ENCODE results near the gene AFF1.

AFF1 gene

DNA sequence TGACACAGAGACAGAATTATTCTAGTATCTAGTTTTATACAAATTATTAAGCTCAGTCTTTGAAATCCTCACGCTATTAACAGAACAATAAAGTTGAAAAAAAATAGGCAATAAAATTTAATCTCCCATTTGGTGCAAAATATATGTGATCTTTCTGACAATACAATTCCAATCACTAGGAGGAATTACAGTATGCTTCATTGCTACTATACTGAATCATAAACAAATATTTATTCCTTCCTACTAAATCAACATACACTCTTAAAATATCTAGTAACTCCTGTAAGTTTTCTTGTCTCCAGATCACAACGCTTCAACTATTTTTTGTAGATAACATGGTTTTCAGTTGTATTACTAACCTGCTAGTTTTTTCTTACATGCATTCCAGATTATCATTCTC lies 239.9 kb downstream of the AFF1 start:
- TF ChIP-seq EZH2 (optimal IDR thresholded peaks at IDR 0.05; ENCODE audit: low read depth, low read length) (no peak), EZH2phosphoT487 (IDR thresholded peaks at IDR 0.05; ENCODE audit: low read length) (no peak)
- TF ChIP-seq, protein P1, sequence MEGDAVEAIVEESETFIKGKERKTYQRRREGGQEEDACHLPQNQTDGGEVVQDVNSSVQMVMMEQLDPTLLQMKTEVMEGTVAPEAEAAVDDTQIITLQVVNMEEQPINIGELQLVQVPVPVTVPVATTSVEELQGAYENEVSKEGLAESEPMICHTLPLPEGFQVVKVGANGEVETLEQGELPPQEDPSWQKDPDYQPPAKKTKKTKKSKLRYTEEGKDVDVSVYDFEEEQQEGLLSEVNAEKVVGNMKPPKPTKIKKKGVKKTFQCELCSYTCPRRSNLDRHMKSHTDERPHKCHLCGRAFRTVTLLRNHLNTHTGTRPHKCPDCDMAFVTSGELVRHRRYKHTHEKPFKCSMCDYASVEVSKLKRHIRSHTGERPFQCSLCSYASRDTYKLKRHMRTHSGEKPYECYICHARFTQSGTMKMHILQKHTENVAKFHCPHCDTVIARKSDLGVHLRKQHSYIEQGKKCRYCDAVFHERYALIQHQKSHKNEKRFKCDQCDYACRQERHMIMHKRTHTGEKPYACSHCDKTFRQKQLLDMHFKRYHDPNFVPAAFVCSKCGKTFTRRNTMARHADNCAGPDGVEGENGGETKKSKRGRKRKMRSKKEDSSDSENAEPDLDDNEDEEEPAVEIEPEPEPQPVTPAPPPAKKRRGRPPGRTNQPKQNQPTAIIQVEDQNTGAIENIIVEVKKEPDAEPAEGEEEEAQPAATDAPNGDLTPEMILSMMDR (IDR thresholded peaks at IDR 0.05; ENCODE audit: low read length) = no peak
- H3K4me2 ChIP-seq (ENCODE audit: low read depth, low read length) = no peak overlapping the region
- H3K9me3 ChIP-seq (replicated peaks; ENCODE audit: insufficient read depth, low read length) = no peaks in the 10 kb centered on the region
- no peaks in the 10 kb centered on the region for H3K4me1 ChIP-seq (ENCODE audit: low read length)
- H3K27me3 ChIP-seq (replicated peaks; ENCODE audit: insufficient read depth, low read length) = no peaks in the 10 kb centered on the region
- H3K36me3 ChIP-seq (replicated peaks; ENCODE audit: insufficient read depth, low read length) = no peaks in the 10 kb centered on the region
- no peaks in the 10 kb centered on the region for H3F3A ChIP-seq (ENCODE audit: insufficient read depth, low read length)
- H3K9me2 ChIP-seq (replicated peaks; ENCODE audit: insufficient read depth, low read length) = no peaks in the 10 kb centered on the region
- H3K27ac ChIP-seq (ENCODE audit: low read length) = no peak overlapping the region
- H4K20me1 ChIP-seq (ENCODE audit: insufficient read depth, low read length) = no peaks in the 10 kb centered on the region
- no peak overlapping the region for H3K4me3 ChIP-seq (ENCODE audit: low read length)
- H3K79me2 ChIP-seq (ENCODE audit: low read length) = no peaks in the 10 kb centered on the region
- no peak overlapping the region for H3K9ac ChIP-seq (ENCODE audit: low read length)
- no peak for DNase-seq
- no peak overlapping the region for H2AFZ ChIP-seq (ENCODE audit: low read length)

DNA sequence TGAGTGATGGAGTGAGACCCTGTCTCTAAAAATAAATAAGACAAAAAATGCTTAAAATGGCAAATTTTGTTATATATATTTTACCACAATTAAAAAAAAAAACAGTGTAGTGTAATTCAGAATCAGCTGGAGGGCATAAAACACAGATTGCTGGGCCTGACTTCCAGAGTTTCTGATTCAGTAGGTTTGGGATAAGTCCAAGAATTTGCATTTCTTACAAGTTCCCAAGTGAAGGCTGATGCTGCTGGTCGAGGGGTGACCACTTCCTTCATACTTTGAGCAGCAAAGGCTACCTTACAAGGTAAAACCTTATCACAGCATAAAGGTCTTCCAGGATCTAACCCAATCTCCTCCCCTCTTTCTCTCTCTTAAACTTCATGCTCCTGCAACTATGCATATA lies 244.9 kb downstream of the AFF1 start:
- H3K9me2 ChIP-seq (replicated peaks; ENCODE audit: insufficient read depth, low read length) = no peaks in the 10 kb centered on the region
- no peak overlapping the region for H3K4me2 ChIP-seq (ENCODE audit: low read depth, low read length)
- no peak for DNase-seq
- no peaks in the 10 kb centered on the region for H3K27me3 ChIP-seq (replicated peaks; ENCODE audit: insufficient read depth, low read length)
- H3K4me1 ChIP-seq (ENCODE audit: low read length) = no peaks in the 10 kb centered on the region
- H4K20me1 ChIP-seq (ENCODE audit: insufficient read depth, low read length) = no peaks in the 10 kb centered on the region
- H2AFZ ChIP-seq (ENCODE audit: low read length) = no peak overlapping the region
- H3K36me3 ChIP-seq (replicated peaks; ENCODE audit: insufficient read depth, low read length) = no peaks in the 10 kb centered on the region; the same call in 1 of the 2 replicates
- H3K79me2 ChIP-seq (ENCODE audit: low read length) = no peaks in the 10 kb centered on the region
- H3K9ac ChIP-seq (ENCODE audit: low read length) = no peak overlapping the region
- H3K4me3 ChIP-seq (ENCODE audit: low read length) = no peak overlapping the region
- no peaks in the 10 kb centered on the region for H3K9me3 ChIP-seq (replicated peaks; ENCODE audit: insufficient read depth, low read length)
- H3F3A ChIP-seq (ENCODE audit: insufficient read depth, low read length) = no peaks in the 10 kb centered on the region
- TF ChIP-seq EZH2phosphoT487 (IDR thresholded peaks at IDR 0.05; ENCODE audit: low read length) (no peak), EZH2 (optimal IDR thresholded peaks at IDR 0.05; ENCODE audit: low read depth, low read length) (no peak)
- TF ChIP-seq, protein P1 (IDR thresholded peaks at IDR 0.05; ENCODE audit: low read length) = no peak
- H3K27ac ChIP-seq (ENCODE audit: low read length) = no peak overlapping the region

DNA sequence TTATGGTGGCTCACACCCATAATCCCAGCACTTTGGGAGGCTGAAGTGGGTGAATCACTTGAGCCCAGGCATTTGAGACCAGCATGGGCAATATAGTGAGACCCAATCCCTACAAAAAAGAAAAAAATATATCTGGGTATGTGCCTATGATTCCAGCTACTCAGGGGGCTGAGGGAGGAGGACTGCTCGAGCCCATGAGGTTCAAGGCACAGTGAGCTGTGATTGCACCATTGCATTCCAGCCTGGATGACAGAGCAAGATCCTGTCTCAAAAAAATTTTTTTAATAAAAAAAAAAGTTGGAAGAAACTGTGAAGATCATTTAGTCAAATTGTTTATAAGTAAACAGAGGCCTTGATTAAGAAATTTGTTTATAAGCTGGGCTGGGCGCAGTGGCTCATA lies 246.0 kb downstream of the AFF1 start:
- no peak for DNase-seq
- no peak overlapping the region for H3K27ac ChIP-seq (ENCODE audit: low read length)

More for the DNA sequence above, 246.0 kb downstream of the AFF1 start:
- H3F3A ChIP-seq (ENCODE audit: insufficient read depth, low read length) = no peaks in the 10 kb centered on the region
- no peaks in the 10 kb centered on the region; the same call in 1 of the 2 replicates for H3K36me3 ChIP-seq (replicated peaks; ENCODE audit: insufficient read depth, low read length)
- TF ChIP-seq, protein P1 (IDR thresholded peaks at IDR 0.05; ENCODE audit: low read length) = no peak
- no peak for TF ChIP-seq EZH2 (optimal IDR thresholded peaks at IDR 0.05; ENCODE audit: low read depth, low read length)
- TF ChIP-seq EZH2phosphoT487 (IDR thresholded peaks at IDR 0.05; ENCODE audit: low read length) = no peak
- no peak overlapping the region for H3K4me3 ChIP-seq (ENCODE audit: low read length)
- H3K79me2 ChIP-seq (ENCODE audit: low read length) = no peaks in the 10 kb centered on the region
- H3K4me2 ChIP-seq (ENCODE audit: low read depth, low read length) = no peak overlapping the region
- no peaks in the 10 kb centered on the region for H3K27me3 ChIP-seq (replicated peaks; ENCODE audit: insufficient read depth, low read length)
- no peak overlapping the region for H2AFZ ChIP-seq (ENCODE audit: low read length)
- H3K9ac ChIP-seq (ENCODE audit: low read length) = no peak overlapping the region
- no peaks in the 10 kb centered on the region for H3K4me1 ChIP-seq (ENCODE audit: low read length)
- H3K9me3 ChIP-seq (replicated peaks; ENCODE audit: insufficient read depth, low read length) = no peaks in the 10 kb centered on the region
- H3K9me2 ChIP-seq (replicated peaks; ENCODE audit: insufficient read depth, low read length) = no peaks in the 10 kb centered on the region
- no peaks in the 10 kb centered on the region for H4K20me1 ChIP-seq (ENCODE audit: insufficient read depth, low read length)
